CD4-positive, alpha-beta T cell treated with Interleukin-17A for 4 hours (primary cell): ENCODE data around the gene UTP25.
"Not testable (repeated sequence)": the region's sequence is repeated elsewhere in the genome, so short reads cannot be mapped to it uniquely, and the experiment has no call there.

Experiments used
- DNase-seq: peaks from one replicate; pipeline ENCODE4 v3.0.0-alpha.2; 2020; ENCODE audit warnings: mixed read lengths

Gene UTP25

GRCh38 chr1:209877087-209877764, 49.5 kb downstream of the UTP25 start:
- DNase-seq: no peak

DNA sequence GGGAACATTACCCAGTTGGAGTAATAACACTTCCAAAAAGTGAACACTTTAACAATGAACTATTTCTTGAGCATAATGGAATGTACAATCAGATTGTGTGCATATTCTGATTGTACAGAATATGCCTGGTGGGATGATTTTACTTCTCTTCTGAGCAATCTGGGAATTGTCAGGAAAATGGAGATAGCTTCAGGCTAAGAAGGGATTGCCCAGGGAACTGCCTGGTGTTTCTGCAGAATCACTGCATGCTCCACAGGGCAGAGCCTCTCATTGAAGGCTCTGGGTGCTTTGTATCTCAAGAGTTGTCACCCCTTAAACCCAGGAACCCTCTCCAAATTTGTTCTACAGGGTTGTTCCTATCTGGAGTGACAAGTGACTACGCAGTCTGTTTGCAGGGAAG, 51.2 kb downstream of the UTP25 start:
- DNase-seq: no peak

- no peak for DNase-seq
These were observed 51.8 kb downstream of the UTP25 start for GRCh38 chr1:209879539-209879938.

DNA sequence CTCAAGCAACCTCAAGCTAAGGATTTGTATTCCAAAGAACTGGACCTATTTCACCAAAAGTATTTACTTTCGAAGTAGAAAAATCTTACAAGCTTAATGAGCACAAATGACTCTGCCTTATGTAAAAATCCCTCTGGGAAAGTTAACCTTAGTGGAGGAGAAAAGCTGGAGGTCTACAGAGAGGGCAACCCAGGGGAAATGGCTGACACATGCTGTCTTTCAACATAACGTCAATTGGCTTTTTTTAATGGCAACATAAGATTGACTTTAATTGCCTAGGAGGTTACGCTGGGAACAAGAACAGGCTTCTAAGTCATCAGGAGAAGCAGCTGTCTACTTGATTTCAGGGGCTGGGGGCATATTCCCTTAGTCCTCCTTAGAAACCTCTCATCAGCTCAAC, 52.3 kb downstream of the UTP25 start:
- no peak for DNase-seq

GRCh38 chr1:209881619-209882018, 53.8 kb downstream of the UTP25 start:
- no peak for DNase-seq

- no peak for DNase-seq
These were observed 54.5 kb downstream of the UTP25 start for GRCh38 chr1:209882286-209882685.

GRCh38 chr1:209882942-209883340, 55.2 kb downstream of the UTP25 start:
- DNase-seq: no peak

GRCh38 chr1:209883341-209883971, 55.7 kb downstream of the UTP25 start:
- DNase-seq: no peak

DNA sequence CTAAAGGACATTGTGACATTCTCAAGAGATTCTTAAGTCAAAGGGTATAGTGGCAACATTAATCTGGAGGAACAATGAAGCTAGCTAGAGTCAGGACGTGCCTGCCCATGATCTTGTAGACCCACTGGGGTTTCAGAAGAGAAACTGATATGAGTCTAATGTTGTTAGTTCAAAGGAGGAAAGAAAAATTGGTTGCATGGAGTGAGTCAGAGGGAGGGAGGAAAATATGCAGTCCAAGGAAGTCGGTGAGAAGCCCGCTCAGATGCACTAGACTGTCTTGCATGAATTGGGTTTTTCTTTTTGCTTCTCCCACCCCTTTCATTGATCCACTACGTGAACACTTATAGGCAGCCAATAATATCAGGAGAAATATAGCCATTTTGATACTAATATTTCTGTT, 56.5 kb downstream of the UTP25 start:
- DNase-seq: no peak

GRCh38 chr1:209884665-209885117, 56.9 kb downstream of the UTP25 start:
- no peak for DNase-seq

GRCh38 chr1:209885403-209886218, 57.8 kb downstream of the UTP25 start:
- no peak for DNase-seq

- no peak for DNase-seq
These were observed 58.4 kb downstream of the UTP25 start for GRCh38 chr1:209886219-209886536.

- not testable (repeated sequence) for DNase-seq
These were observed 60.7 kb downstream of the UTP25 start for GRCh38 chr1:209888291-209889076.

- DNase-seq: no peak
These were observed 61.3 kb downstream of the UTP25 start for GRCh38 chr1:209889077-209889418.

GRCh38 chr1:209890641-209891330, 63.0 kb downstream of the UTP25 start:
- DNase-seq: no peak

DNA sequence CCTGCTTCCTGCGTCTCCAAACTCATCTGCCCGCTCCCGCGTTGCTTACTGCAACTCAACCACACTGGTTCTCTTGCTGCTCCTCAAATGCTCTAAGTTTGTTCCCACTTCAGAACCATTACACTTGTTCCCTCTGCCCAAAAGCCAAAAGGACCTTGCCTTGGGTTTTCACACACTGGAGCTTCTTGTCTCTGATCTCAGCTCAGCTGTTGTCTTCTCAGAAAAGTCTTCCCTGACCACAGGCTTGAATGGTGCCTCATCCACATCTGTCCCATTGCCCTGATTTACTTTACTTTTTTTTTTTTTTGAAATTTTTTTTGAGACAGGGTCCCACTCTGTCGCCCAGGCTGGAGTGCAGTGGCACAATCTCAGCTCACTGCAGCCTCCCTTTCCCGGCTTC, 66.0 kb downstream of the UTP25 start:
- DNase-seq: no peak

- no peak for DNase-seq
These were observed 67.9 kb downstream of the UTP25 start for GRCh38 chr1:209895709-209896108.

GRCh38 chr1:209896346-209896745, 68.6 kb downstream of the UTP25 start:
- DNase-seq: no peak

DNA sequence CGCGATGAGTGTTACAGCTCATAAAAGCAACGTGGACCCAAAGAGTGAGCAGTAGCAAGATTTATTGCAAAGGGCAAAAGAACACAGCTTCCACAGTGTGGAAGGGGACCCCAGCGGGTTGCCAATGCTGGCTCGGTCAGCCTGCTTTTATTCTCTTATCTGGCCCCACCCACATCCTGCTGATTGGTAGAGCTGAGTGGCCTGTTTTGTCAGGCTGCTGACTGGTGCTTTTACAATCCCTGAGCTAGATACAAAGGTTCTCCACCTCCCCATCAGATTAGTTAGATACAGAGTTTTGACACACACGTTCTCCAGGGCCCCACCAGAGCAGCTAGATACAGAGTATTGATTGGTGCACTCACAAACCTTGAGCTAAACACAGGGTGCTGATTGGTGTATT, 70.5 kb downstream of the UTP25 start:
- not testable (repeated sequence) for DNase-seq

GRCh38 chr1:209898851-209899250, 71.1 kb downstream of the UTP25 start:
- not testable (repeated sequence) for DNase-seq

- DNase-seq: no peak
These were observed 72.2 kb downstream of the UTP25 start for GRCh38 chr1:209899948-209900347.

- DNase-seq: no peak
These were observed 73.0 kb downstream of the UTP25 start for GRCh38 chr1:209900734-209901133.

DNA sequence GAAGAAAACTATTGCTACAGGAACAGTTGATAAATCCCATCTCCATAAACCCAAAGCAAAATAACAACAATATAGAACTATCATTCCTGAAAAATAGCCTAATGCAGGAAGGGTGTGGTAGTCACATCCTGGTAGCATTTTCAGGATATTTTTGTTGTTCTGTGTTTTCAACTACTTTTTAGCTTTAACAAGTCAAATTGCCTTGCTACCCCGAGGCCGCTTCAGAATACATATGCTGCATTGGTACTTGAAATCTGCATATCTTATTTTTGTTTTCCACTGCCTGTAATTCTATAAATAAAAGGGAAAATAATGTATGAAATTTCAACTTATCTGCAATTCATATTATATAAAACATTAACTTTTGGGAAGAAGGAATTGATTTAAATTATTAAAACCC, 73.4 kb downstream of the UTP25 start:
- DNase-seq: no peak
